Panc1 (cell line): ENCODE results near the gene MOGAT3. TPM values are rescaled to one million over a fixed set of nuclear protein-coding genes. Genes with fewer than 3 reads are reported as not detected.

Experiments
- ATAC-seq: fragments of 200-7000 bp; cut with Tn5 transposase; 2 replicates; pipeline ENCODE4 v1.9.1; 2020; ENCODE audit warnings: mild to moderate bottlenecking, moderate library complexity
- BruUV-seq: library from RNA; stranded (reverse); fragments of 400-500 nt; replicated peaks from 2 replicates; lab custom pipeline; 2021; lab: Mats Ljungman, UMichigan
- CTCF ChIA-PET: fragments of 300-600 bp; sonication (Branson Sonifier 250); formaldehyde crosslinking; loops from one replicate; lab custom pipeline; 2022; ENCODE audit warnings: antibody characterized with exemption; lab: Charles Lee
- POLR2A ChIA-PET: fragments of 300-600 bp; sonication (Branson Sonifier 250); formaldehyde crosslinking; loops from one replicate; lab custom pipeline; 2022; ENCODE audit warnings: antibody characterized with exemption; lab: Charles Lee
- DNase-seq: peaks from one replicate; pipeline ENCODE4 v3.0.0-alpha.2; 2010; ENCODE audit warnings: low read depth, low spot score
- H3K27ac ChIP-seq: 2 replicates; pipeline ENCODE4 v1.5.1; 2011; ENCODE audit warnings: mild to moderate bottlenecking, low read length, inconsistent platforms
- H3K27me3 ChIP-seq: fragments of 200-500 bp; sonication (Bioruptor generic); 2 replicates; pipeline ENCODE4 v1.6.0; 2014; ENCODE audit warnings: low read length, inconsistent platforms; ENCODE audit not compliant: control insufficient read depth, insufficient read depth
- H3K36me3 ChIP-seq: fragments of 200-500 bp; sonication (Bioruptor generic); 2 replicates; pipeline ENCODE4 v1.5.1; 2014; ENCODE audit warnings: inconsistent platforms, mild to moderate bottlenecking, low read length, moderate library complexity; ENCODE audit not compliant: control insufficient read depth, insufficient read depth
- H3K4me1 ChIP-seq: 2 replicates; pipeline ENCODE4 v1.5.1; 2011; ENCODE audit warnings: inconsistent platforms, mild to moderate bottlenecking, low read length, moderate library complexity; ENCODE audit not compliant: control insufficient read depth, insufficient read depth
- H3K4me3 ChIP-seq, 2 experiments: 2 replicates each; pipeline ENCODE4 v1.5.1; 2011 to 2012; ENCODE audit warnings: low read depth in 2 of 2, low read length in 2 of 2, mild to moderate bottlenecking in 2 of 2, inconsistent platforms in 1 of 2, moderate library complexity in 1 of 2
- H3K9me3 ChIP-seq: fragments of 200-500 bp; sonication (Bioruptor generic); 2 replicates; pipeline ENCODE4 v1.5.1; 2014; ENCODE audit warnings: low read depth, mild to moderate bottlenecking, inconsistent platforms, low read length, moderate library complexity; ENCODE audit not compliant: control insufficient read depth, insufficient read depth
- CTCF ChIP-seq: fragments of 450-650 bp; IDR thresholded peaks from 2 replicates; pipeline ENCODE4 v1.5.1; 2017; ENCODE audit warnings: mild to moderate bottlenecking
- POLR2AphosphoS5 ChIP-seq: IDR thresholded peaks from 2 replicates; pipeline ENCODE4 v1.6.1; 2012; ENCODE audit warnings: mild to moderate bottlenecking, low read depth, low read length, moderate library complexity
- SIN3A ChIP-seq: IDR thresholded peaks from 2 replicates; pipeline ENCODE4 v1.6.1; 2012; ENCODE audit warnings: low read depth, mild to moderate bottlenecking, low read length, moderate library complexity, borderline replicate concordance; ENCODE audit not compliant: insufficient read depth
- TCF7L2 ChIP-seq: IDR thresholded peaks from 2 replicates; pipeline ENCODE4 v1.6.1; 2011; ENCODE audit warnings: mild to moderate bottlenecking, low read depth, low read length, inconsistent platforms
- in situ Hi-C: cut with HindIII; loops from 2 replicates; pipeline ENCODE4 v1.10.0; 2016; ENCODE audit warnings: low sequenced_read_pairs, low pct_unique_long_range_greater_than_20kb
- intact Hi-C: fragments of 100-400 bp; cut with micrococcal nuclease; formaldehyde crosslinking; loops from one replicate; pipeline ENCODE4 v1.10.0; 2022; ENCODE audit not compliant: unreplicated experiment
- total RNA-seq: library from RNA; stranded (reverse); gene quantifications from one replicate; pipeline ENCODE4 v1.2.1, GENCODE V29; 2021; ENCODE audit not compliant: unreplicated experiment
- TF ChIP-seq, protein P1 (sequence below), 2 experiments: IDR thresholded peaks; 2 replicates each; pipeline ENCODE4 v1.6.1; 2011 to 2012; ENCODE audit warnings: low read depth in 2 of 2, control low read depth in 1 of 2, low read length in 1 of 2, mild to moderate bottlenecking in 1 of 2, moderate library complexity in 1 of 2; ENCODE audit not compliant: insufficient read depth in 1 of 2

The MOGAT3 gene
- total RNA-seq, 1 experiment from 2014 or later = 0.23 TPM

DNA sequence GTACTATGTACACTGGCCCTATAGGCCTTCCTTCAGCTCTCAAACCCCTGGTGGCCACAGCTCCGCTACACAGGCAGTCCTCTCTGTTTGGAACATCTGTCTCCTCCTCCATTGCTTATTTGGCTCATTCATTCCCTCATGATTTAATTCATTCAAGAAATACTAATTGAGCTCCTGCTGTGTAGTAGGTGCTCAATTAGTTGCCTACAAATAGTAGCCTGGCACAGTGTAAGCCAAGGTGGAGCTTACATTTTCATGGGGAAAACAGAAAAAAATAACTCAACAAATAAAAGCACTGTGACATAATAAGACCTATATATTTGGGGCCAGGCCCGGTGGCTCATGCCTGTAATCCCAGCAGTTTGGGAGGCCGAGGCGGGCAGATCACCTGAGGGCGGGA, 47.4 kb upstream of the MOGAT3 start:
- intact Hi-C loops = no loop called here
- H3K9me3 ChIP-seq = no peaks in the 10 kb centered on the region
- ATAC-seq = no peak
- CTCF ChIA-PET = interaction anchor here (0.5 kb wide), 1 partner anchor 104 kb away, joined by 7 read pairs; no protein-coding TSS in a partner anchor
- no peak overlapping the region for H3K27ac ChIP-seq
- no peak for DNase-seq
- H3K4me1 ChIP-seq = peaks cover 18% of the 10 kb centered on the region
- no peak overlapping the region for H3K4me3 ChIP-seq
- BruUV-seq = no TSS peak
- no peaks in the 10 kb centered on the region; the same call in 1 of the 2 replicates for H3K36me3 ChIP-seq
- in situ Hi-C loops = no loop called here
- POLR2A ChIA-PET = no interaction called here
- no peaks in the 10 kb centered on the region for H3K27me3 ChIP-seq
- TF ChIP-seq POLR2AphosphoS5 (no peak), TCF7L2 (no peak), SIN3A (no peak), CTCF (no peak)
- TF ChIP-seq, protein P1, sequence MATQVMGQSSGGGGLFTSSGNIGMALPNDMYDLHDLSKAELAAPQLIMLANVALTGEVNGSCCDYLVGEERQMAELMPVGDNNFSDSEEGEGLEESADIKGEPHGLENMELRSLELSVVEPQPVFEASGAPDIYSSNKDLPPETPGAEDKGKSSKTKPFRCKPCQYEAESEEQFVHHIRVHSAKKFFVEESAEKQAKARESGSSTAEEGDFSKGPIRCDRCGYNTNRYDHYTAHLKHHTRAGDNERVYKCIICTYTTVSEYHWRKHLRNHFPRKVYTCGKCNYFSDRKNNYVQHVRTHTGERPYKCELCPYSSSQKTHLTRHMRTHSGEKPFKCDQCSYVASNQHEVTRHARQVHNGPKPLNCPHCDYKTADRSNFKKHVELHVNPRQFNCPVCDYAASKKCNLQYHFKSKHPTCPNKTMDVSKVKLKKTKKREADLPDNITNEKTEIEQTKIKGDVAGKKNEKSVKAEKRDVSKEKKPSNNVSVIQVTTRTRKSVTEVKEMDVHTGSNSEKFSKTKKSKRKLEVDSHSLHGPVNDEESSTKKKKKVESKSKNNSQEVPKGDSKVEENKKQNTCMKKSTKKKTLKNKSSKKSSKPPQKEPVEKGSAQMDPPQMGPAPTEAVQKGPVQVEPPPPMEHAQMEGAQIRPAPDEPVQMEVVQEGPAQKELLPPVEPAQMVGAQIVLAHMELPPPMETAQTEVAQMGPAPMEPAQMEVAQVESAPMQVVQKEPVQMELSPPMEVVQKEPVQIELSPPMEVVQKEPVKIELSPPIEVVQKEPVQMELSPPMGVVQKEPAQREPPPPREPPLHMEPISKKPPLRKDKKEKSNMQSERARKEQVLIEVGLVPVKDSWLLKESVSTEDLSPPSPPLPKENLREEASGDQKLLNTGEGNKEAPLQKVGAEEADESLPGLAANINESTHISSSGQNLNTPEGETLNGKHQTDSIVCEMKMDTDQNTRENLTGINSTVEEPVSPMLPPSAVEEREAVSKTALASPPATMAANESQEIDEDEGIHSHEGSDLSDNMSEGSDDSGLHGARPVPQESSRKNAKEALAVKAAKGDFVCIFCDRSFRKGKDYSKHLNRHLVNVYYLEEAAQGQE (IDR thresholded peaks at IDR 0.05; ENCODE audit: insufficient read depth in 1 of 2, low read depth in 2 of 2, low read length in 1 of 2) = no peak

GRCh38 chr7:101245147-101245668, 44.4 kb upstream of the MOGAT3 start:
- DNase-seq (no peak), ATAC-seq (no peak)
- in situ Hi-C loops = no loop called here
- POLR2A ChIA-PET = no interaction called here
- intact Hi-C loops = no loop called here
- Histone ChIP-seq H3K36me3 (no peaks in the 10 kb centered on the region; the same call in 1 of the 2 replicates), H3K27me3 (no peaks in the 10 kb centered on the region), H3K27ac (peak overlapping the region; percentile 97), H3K4me1 (peaks cover 13% of the 10 kb centered on the region), H3K4me3 (peak overlapping the region; percentile 92 to 100), H3K9me3 (no peaks in the 10 kb centered on the region)
- no TSS peak for BruUV-seq
- TF ChIP-seq CTCF = no peak
- peak; percentile 17 for TF ChIP-seq POLR2AphosphoS5
- CTCF ChIA-PET = interaction anchor here (0.5 to 1.6 kb wide), 2 partner anchors 27 to 33 kb away, joined by 5 to 8 read pairs; partner anchors contain the start of gene ZNHIT1
